ENCODE results near the gene FOXC1. TPM values are rescaled to one million over a fixed set of nuclear protein-coding genes. Genes with fewer than 3 reads are reported as not detected.

FOXC1 gene
- polyA plus RNA-seq (2012; ENCODE audit: insufficient read depth, insufficient read length, low read depth) = 5.9 TPM

DNA sequence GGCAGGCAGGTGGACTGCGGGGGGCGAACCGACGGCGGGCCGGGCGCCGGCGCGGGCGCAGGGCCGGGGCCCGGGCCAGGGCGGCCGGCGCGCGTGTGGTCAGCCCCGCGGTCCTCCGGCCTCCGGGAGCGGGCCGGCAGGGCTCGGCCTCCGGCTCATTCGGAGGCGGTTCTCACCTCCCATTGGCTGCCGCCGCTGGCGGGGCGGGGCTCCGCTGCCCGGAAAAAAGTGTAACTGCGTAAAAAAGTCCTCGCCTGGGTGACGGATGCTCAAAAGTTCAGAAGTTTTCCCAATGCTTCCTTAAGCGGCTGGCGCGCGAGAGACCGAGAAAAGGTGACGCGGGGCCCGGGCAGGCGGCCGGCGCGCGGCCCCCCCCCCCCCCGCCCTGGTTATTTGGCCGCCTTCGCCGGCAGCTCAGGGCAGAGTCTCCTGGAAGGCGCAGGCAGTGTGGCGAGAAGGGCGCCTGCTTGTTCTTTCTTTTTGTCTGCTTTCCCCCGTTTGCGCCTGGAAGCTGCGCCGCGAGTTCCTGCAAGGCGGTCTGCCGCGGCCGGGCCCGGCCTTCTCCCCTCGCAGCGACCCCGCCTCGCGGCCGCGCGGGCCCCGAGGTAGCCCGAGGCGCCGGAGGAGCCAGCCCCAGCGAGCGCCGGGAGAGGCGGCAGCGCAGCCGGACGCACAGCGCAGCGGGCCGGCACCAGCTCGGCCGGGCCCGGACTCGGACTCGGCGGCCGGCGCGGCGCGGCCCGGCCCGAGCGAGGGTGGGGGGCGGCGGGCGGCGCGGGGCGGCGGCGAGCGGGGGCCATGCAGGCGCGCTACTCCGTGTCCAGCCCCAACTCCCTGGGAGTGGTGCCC is at the start of gene FOXC1:
TSS of gene FOXC1 (plus strand) at position 268 of the 849 bp plus-strand sequence. CDS start at position 799, 531 bp downstream.
- TF ChIP-seq, protein P1, sequence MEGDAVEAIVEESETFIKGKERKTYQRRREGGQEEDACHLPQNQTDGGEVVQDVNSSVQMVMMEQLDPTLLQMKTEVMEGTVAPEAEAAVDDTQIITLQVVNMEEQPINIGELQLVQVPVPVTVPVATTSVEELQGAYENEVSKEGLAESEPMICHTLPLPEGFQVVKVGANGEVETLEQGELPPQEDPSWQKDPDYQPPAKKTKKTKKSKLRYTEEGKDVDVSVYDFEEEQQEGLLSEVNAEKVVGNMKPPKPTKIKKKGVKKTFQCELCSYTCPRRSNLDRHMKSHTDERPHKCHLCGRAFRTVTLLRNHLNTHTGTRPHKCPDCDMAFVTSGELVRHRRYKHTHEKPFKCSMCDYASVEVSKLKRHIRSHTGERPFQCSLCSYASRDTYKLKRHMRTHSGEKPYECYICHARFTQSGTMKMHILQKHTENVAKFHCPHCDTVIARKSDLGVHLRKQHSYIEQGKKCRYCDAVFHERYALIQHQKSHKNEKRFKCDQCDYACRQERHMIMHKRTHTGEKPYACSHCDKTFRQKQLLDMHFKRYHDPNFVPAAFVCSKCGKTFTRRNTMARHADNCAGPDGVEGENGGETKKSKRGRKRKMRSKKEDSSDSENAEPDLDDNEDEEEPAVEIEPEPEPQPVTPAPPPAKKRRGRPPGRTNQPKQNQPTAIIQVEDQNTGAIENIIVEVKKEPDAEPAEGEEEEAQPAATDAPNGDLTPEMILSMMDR (IDR thresholded peaks at IDR 0.05; ENCODE audit: low read depth, low read length) = no peak
- H3K36me3 ChIP-seq = 0 out of 2 replicates have a peak, but pooled peaks cover 8% of the 10 kb centered on the region
- DNase-seq = peak; percentile 85
- peaks cover 35% of the 10 kb centered on the region for H3K27me3 ChIP-seq
- H3K4me1 ChIP-seq = peaks cover 8% of the 10 kb centered on the region; the same call in 1 of the 2 replicates
- H3K4me3 ChIP-seq (ENCODE audit: low read depth, low read length) = peak within 1 kb of the TSS; percentile 67
- H3K9me3 ChIP-seq = no peaks in the 10 kb centered on the region

DNA sequence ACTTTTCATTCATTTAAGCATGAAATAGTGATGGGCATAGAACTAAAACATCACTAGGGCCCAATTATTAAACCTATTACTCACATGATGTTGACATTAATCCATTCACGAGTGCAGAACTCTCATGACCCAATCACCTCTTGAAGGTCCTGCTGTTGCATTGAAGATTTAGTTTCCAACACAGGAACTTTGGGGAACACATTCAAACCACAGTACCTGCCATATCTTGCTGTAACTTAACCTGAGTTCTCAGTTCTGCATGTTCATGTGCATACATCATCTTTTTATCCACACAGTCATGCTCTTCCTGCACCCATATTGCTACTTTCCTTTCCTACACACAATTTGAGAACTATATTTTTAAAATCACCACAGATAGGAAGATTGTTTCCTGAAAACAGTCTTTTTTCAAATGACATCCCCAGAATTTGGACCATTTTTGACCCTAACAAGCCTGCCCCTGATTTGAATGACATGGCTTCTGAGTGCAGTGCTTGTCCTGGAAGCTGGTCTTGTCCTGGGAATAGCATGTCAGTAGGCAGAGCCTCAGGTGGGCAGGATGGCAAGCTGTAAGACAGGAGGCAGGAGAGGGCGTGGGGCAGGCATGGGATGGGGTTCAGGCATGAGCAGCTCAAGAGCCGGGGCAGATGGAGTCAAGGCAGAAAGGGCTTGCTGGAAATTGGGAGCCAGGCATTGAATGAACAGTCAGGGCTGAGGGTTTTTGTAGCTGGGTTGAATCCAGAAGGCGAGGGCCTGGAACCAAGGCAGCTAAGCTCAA is 49.2 kb upstream of the FOXC1 start:
- DNase-seq = no peak
- no peaks in the 10 kb centered on the region; the same call in 1 of the 2 replicates for H3K4me1 ChIP-seq
- H3K4me3 ChIP-seq (ENCODE audit: low read depth, low read length) = no peak overlapping the region
- TF ChIP-seq, protein P1 (IDR thresholded peaks at IDR 0.05; ENCODE audit: low read depth, low read length) = no peak
- H3K36me3 ChIP-seq = no peaks in the 10 kb centered on the region
- H3K27me3 ChIP-seq = peaks cover 26% of the 10 kb centered on the region
- H3K9me3 ChIP-seq = no peaks in the 10 kb centered on the region

DNA sequence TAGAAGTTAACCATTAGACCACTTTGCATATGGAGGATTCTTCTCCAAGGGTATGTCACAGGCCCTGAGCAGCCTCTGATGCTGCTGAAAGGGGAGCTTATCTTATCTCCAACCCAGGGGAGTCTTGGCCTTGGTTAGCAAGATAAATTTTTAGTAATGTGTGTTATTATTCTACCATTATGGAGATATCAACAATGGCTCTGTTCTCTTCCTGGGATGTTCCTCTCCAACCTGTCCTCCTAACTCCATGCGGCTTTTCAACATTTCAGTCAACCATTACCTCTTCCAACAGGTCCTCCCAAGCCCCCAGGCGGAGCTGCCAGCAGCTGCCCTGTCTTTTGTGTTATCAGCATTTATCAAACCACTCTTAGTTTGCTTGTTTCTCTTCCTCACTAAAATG is 48.4 kb upstream of the FOXC1 start:
- Histone ChIP-seq H3K4me1 (no peaks in the 10 kb centered on the region; the same call in 1 of the 2 replicates), H3K27me3 (peaks cover 21% of the 10 kb centered on the region), H3K4me3 (ENCODE audit: low read depth, low read length) (no peak overlapping the region), H3K36me3 (no peaks in the 10 kb centered on the region), H3K9me3 (no peaks in the 10 kb centered on the region)
- TF ChIP-seq, protein P1 (IDR thresholded peaks at IDR 0.05; ENCODE audit: low read depth, low read length) = no peak
- no peak for DNase-seq

DNA sequence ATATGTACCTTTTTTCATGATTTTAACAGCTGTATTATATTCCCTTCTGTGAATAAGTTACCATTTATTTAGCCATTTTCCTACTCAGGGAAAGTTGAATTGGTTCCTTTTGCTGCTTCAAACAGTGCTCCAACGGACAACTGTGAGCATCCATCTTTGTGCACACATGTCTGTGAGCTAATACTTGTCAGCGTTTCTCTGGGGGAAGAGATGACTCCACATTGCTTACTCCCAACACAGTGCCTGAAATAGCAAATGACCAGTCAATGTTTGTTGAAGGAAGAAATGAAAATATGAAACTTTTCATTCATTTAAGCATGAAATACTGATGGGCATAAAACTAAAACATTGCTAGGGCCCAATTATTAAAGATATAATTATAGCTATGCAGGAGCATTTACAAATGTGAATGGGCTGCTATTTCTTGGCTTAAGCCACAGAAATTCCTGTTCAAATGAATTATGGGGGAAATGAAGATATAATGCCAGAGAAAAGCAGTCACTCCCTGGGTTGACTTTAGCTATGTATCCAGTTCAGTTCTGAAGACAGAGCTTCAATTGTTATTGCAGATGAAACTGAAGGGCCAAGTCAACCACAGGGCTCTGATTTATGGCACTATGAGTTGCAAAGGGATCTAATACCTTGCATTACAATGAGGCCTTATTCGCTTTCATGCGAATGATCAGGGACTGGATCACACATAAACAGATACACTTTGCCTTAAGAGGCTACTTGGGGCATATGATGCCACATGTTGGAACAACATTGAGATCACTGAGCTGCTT is 47.4 kb upstream of the FOXC1 start:
- H3K4me1 ChIP-seq = no peaks in the 10 kb centered on the region; the same call in 1 of the 2 replicates
- H3K9me3 ChIP-seq = no peaks in the 10 kb centered on the region
- no peaks in the 10 kb centered on the region for H3K36me3 ChIP-seq
- H3K4me3 ChIP-seq (ENCODE audit: low read depth, low read length) = no peak overlapping the region
- TF ChIP-seq, protein P1 (IDR thresholded peaks at IDR 0.05; ENCODE audit: low read depth, low read length) = no peak
- H3K27me3 ChIP-seq = peaks cover 12% of the 10 kb centered on the region
- no peak for DNase-seq

DNA sequence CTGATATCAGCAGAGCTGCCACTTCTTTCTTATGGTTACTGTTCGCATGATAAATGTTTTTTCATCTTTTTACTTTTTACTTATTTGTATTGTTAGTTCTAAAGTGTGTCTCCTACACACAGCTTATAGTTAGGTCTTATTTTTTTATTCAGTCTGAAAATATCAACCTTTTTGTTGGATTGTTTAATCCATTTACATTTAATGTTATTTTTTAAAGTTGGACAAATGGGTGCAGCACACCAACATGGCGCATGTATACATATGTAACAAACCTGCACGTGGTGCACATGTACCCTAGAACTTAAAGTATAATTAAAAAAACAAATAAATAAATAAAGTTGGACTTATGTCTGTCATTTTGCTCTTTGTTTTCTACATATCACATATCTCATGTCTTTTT is 40.3 kb upstream of the FOXC1 start:
- Histone ChIP-seq H3K36me3 (no peaks in the 10 kb centered on the region), H3K9me3 (no peaks in the 10 kb centered on the region), H3K4me1 (no peaks in the 10 kb centered on the region), H3K27me3 (0 out of 2 replicates have a peak, but pooled peaks cover 5% of the 10 kb centered on the region), H3K4me3 (ENCODE audit: low read depth, low read length) (no peak overlapping the region)
- TF ChIP-seq, protein P1 (IDR thresholded peaks at IDR 0.05; ENCODE audit: low read depth, low read length) = no peak
- DNase-seq = no peak
